ENCODE results near the gene SYNPR. TPM values are rescaled to one million over a fixed set of nuclear protein-coding genes. Genes with fewer than 3 reads are reported as not detected.

Gene SYNPR
- total and polyA plus RNA-seq, 11 donors, result 0.11 to 1.0 (median 0.41) TPM; not detected in 7

DNA sequence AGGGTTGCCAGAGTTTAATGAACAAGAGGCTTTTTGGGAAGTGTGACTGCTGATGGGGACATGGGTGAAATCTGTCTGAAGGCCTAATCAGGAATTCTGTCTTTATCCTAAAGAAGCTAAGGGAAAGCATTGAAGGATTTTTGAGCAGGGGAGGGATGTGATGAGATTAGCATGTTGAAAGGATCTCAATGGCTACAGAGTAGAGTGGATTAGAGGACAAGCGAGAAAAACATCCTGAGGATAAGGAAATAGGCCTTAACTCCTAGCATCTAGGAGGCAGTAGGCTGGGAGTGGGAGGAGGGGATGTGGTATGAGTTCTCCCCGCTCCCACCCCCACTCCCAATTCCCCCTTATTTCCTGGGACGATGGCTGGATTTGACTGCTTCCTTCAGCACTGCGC is 339.3 kb downstream of the SYNPR start:
- no peak for ATAC-seq
- H3K27ac ChIP-seq, result no peak overlapping the region
- H3K27me3 ChIP-seq, result no peaks in the 10 kb centered on the region
- no peaks in the 10 kb centered on the region for H3K4me1 ChIP-seq
- 50 to 60% (median 54%) methylated on average over 4 of the region's 4 CpGs for WGBS, 4 donors
- no peak for DNase-seq
- intact Hi-C loops (cut with DNase I), result no loop called here
- H3K4me3 ChIP-seq, result no peak overlapping the region
- peaks cover 0 to 4% (median 0%) of the 10 kb centered on the region in 12 donors for H3K9me3 ChIP-seq
- no peaks in the 10 kb centered on the region for H3K36me3 ChIP-seq
- TF ChIP-seq POLR2A (IDR thresholded peaks at IDR 0.05) (no peak), CTCF (IDR thresholded peaks at IDR 0.05) (no peak)

GRCh38 chr3:63624941-63625560 is 346.9 kb downstream of the SYNPR start:
- DNase-seq (no peak), ATAC-seq (peak in 3 of 4 donors; percentile 45 to 65 (median 65))
- Histone ChIP-seq H3K27ac (no peak overlapping the region), H3K36me3 (no peaks in the 10 kb centered on the region), H3K4me3 (no peak overlapping the region), H3K27me3 (no peaks in the 10 kb centered on the region), H3K4me1 (peaks cover 0 to 9% (median 0%) of the 10 kb centered on the region in 12 donors), H3K9me3 (no peaks in the 10 kb centered on the region)
- intact Hi-C loops (cut with DNase I), result no loop called here
- 8 to 24% (median 17%) methylated on average over 8 of the region's 8 CpGs for WGBS, 4 donors
- no peak for TF ChIP-seq CTCF (IDR thresholded peaks at IDR 0.05)
- no peak for TF ChIP-seq POLR2A (IDR thresholded peaks at IDR 0.05)

DNA sequence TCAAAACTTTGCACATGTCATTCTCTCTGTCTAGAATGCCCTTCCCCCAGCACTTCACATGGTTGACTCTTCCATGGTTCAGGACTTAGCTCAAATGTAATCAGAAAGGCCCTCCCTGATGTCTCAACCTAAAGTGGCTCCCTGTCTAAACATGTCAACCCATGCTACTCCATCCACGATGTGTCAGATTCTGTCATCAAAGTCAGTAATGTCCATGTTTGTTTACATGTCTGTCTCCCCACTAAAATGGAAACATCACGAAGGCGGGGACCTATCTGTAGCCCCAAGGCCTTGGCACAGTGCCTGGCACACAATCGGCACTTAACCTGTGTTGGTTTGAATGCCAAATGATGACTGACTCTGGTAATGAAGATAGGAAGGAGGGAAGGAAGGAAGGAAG is 353.6 kb downstream of the SYNPR start:
- ATAC-seq (no peak), DNase-seq (no peak)
- TF ChIP-seq POLR2A (IDR thresholded peaks at IDR 0.05) (no peak), CTCF (IDR thresholded peaks at IDR 0.05) (no peak)
- no peaks in the 10 kb centered on the region for H3K4me1 ChIP-seq
- no peaks in the 10 kb centered on the region for H3K36me3 ChIP-seq
- peaks cover 0 to 4% (median 0%) of the 10 kb centered on the region in 12 donors for H3K9me3 ChIP-seq
- H3K27ac ChIP-seq, result no peak overlapping the region
- WGBS, 4 donors, result 56 to 92% (median 87%) methylated on average over 4 of the region's 4 CpGs
- intact Hi-C loops (cut with DNase I), result no loop called here
- H3K27me3 ChIP-seq, result peaks cover 0 to 5% (median 0%) of the 10 kb centered on the region in 9 donors
- H3K4me3 ChIP-seq, result no peak overlapping the region

DNA sequence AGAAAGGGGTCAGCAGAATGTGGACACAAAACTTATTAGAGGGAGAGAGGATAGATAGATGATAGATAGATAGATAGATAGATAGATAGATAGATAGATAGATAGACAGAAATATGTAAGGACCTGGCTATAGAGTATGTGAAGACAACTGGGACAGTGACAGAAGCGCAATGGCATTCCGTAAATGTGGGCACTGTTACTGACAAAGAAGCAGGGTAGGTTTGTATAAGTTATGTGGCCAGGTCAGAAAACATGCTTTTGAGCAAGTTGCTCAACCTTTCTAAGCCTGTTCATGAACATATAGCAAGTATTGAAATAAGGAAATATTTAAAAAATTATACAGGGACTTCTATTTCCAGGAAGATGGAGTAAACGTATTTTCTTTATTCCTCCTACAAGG is 357.1 kb downstream of the SYNPR start:
- no peak overlapping the region for H3K4me3 ChIP-seq
- no peak overlapping the region for H3K27ac ChIP-seq
- DNase-seq (no peak), ATAC-seq (no peak)
- H3K4me1 ChIP-seq, result no peaks in the 10 kb centered on the region
- H3K36me3 ChIP-seq, result no peaks in the 10 kb centered on the region
- H3K27me3 ChIP-seq, result peaks cover 0 to 5% (median 0%) of the 10 kb centered on the region in 9 donors
- 87 to 90% (median 89%) methylated on average over 3 of the region's 3 CpGs for WGBS, 4 donors
- H3K9me3 ChIP-seq, result peaks cover 0 to 8% (median 0%) of the 10 kb centered on the region in 12 donors
- intact Hi-C loops (cut with DNase I), result no loop called here
- no peak for TF ChIP-seq CTCF (IDR thresholded peaks at IDR 0.05)
- no peak for TF ChIP-seq POLR2A (IDR thresholded peaks at IDR 0.05)

Data from heart left ventricle (tissue), 16 donors.